GM12801 (cell line): ENCODE results near the gene PEPD.

ENCODE experiments used
- CTCF ChIP-seq: IDR thresholded peaks from one replicate; pipeline ENCODE4 v1.5.1; 2011; ENCODE audit warnings: control low read depth; ENCODE audit not compliant: insufficient read length; ENCODE audit errors: extremely low read depth

Gene PEPD

GRCh38 chr19:33405553-33406461 is 115.8 kb downstream of the PEPD start:
- no peak for TF ChIP-seq CTCF

GRCh38 chr19:33405254-33405552 is 116.4 kb downstream of the PEPD start:
- TF ChIP-seq CTCF, result no peak

- TF ChIP-seq CTCF, result no peak
Observed at GRCh38 chr19:33404506-33405253, 116.9 kb downstream of the PEPD start.

GRCh38 chr19:33403973-33404304 is 117.7 kb downstream of the PEPD start:
- no peak for TF ChIP-seq CTCF

GRCh38 chr19:33403221-33403972 is 118.2 kb downstream of the PEPD start:
- no peak for TF ChIP-seq CTCF

GRCh38 chr19:33402421-33403220 is 119.0 kb downstream of the PEPD start:
- no peak for TF ChIP-seq CTCF
